Measurements from ENCODE around the gene PAPPA2.

Gene PAPPA2

GRCh38 chr1:176802316-176802715 is 339.3 kb downstream of the PAPPA2 start:
- Histone ChIP-seq H3K9me3 (ENCODE audit: insufficient read depth, low read length) (no peaks in the 10 kb centered on the region), H3K27me3 (ENCODE audit: low read length) (no peaks in the 10 kb centered on the region; the same call in 1 of the 2 replicates), H3K9ac (ENCODE audit: low read length) (no peak overlapping the region), H3K27ac (ENCODE audit: low read depth, low read length) (no peak overlapping the region), H2AFZ (ENCODE audit: low read depth, low read length, severe bottlenecking) (no peak overlapping the region), H3K4me3 (ENCODE audit: insufficient read depth, low read length, poor library complexity, severe bottlenecking) (no peak overlapping the region), H3F3A (ENCODE audit: insufficient read depth) (no peaks in the 10 kb centered on the region), H3K36me3 (ENCODE audit: low read length) (no peaks in the 10 kb centered on the region), H3K79me2 (ENCODE audit: insufficient read depth, low read length) (no peaks in the 10 kb centered on the region), H3K9me2 (replicated peaks; ENCODE audit: insufficient read depth, low read length) (no peaks in the 10 kb centered on the region), H3K4me2 (ENCODE audit: low read depth, low read length, poor library complexity, severe bottlenecking) (no peak overlapping the region), H4K20me1 (ENCODE audit: low read depth, low read length) (no peaks in the 10 kb centered on the region)
- no peak for TF ChIP-seq EZH2phosphoT487 (conservative IDR thresholded peaks at IDR 0.05; ENCODE audit: low read length)
- no peak for TF ChIP-seq CTCF (IDR thresholded peaks at IDR 0.05; ENCODE audit: insufficient read depth, low read length, poor library complexity, severe bottlenecking)

GRCh38 chr1:176803042-176803441 is 340.1 kb downstream of the PAPPA2 start:
- no peak overlapping the region for H2AFZ ChIP-seq (ENCODE audit: low read depth, low read length, severe bottlenecking)
- no peaks in the 10 kb centered on the region for H3K9me2 ChIP-seq (replicated peaks; ENCODE audit: insufficient read depth, low read length)
- H3K36me3 ChIP-seq (ENCODE audit: low read length) = no peaks in the 10 kb centered on the region
- H3K79me2 ChIP-seq (ENCODE audit: insufficient read depth, low read length) = no peaks in the 10 kb centered on the region
- H3K4me2 ChIP-seq (ENCODE audit: low read depth, low read length, poor library complexity, severe bottlenecking) = no peak overlapping the region
- H3K27ac ChIP-seq (ENCODE audit: low read depth, low read length) = no peak overlapping the region
- H3K4me3 ChIP-seq (ENCODE audit: insufficient read depth, low read length, poor library complexity, severe bottlenecking) = no peak overlapping the region
- no peaks in the 10 kb centered on the region; the same call in 1 of the 2 replicates for H3K27me3 ChIP-seq (ENCODE audit: low read length)
- H3K9me3 ChIP-seq (ENCODE audit: insufficient read depth, low read length) = no peaks in the 10 kb centered on the region
- no peaks in the 10 kb centered on the region for H4K20me1 ChIP-seq (ENCODE audit: low read depth, low read length)
- H3F3A ChIP-seq (ENCODE audit: insufficient read depth) = no peaks in the 10 kb centered on the region
- TF ChIP-seq EZH2phosphoT487 (conservative IDR thresholded peaks at IDR 0.05; ENCODE audit: low read length) (no peak), CTCF (IDR thresholded peaks at IDR 0.05; ENCODE audit: insufficient read depth, low read length, poor library complexity, severe bottlenecking) (no peak)
- no peak overlapping the region for H3K9ac ChIP-seq (ENCODE audit: low read length)

GRCh38 chr1:176803596-176803995 is 340.6 kb downstream of the PAPPA2 start:
- TF ChIP-seq CTCF (IDR thresholded peaks at IDR 0.05; ENCODE audit: insufficient read depth, low read length, poor library complexity, severe bottlenecking) (no peak), EZH2phosphoT487 (conservative IDR thresholded peaks at IDR 0.05; ENCODE audit: low read length) (no peak)
- no peak overlapping the region for H2AFZ ChIP-seq (ENCODE audit: low read depth, low read length, severe bottlenecking)
- H3F3A ChIP-seq (ENCODE audit: insufficient read depth) = no peaks in the 10 kb centered on the region
- no peak overlapping the region for H3K9ac ChIP-seq (ENCODE audit: low read length)
- H3K4me3 ChIP-seq (ENCODE audit: insufficient read depth, low read length, poor library complexity, severe bottlenecking) = no peak overlapping the region
- H3K79me2 ChIP-seq (ENCODE audit: insufficient read depth, low read length) = no peaks in the 10 kb centered on the region
- H3K9me2 ChIP-seq (replicated peaks; ENCODE audit: insufficient read depth, low read length) = no peaks in the 10 kb centered on the region
- no peak overlapping the region for H3K27ac ChIP-seq (ENCODE audit: low read depth, low read length)
- H3K9me3 ChIP-seq (ENCODE audit: insufficient read depth, low read length) = no peaks in the 10 kb centered on the region
- no peak overlapping the region for H3K4me2 ChIP-seq (ENCODE audit: low read depth, low read length, poor library complexity, severe bottlenecking)
- no peaks in the 10 kb centered on the region for H4K20me1 ChIP-seq (ENCODE audit: low read depth, low read length)
- H3K36me3 ChIP-seq (ENCODE audit: low read length) = no peaks in the 10 kb centered on the region
- no peaks in the 10 kb centered on the region; the same call in 1 of the 2 replicates for H3K27me3 ChIP-seq (ENCODE audit: low read length)
